Keratinocyte (primary cell): ENCODE measurements around the gene WASF3. TPM values are rescaled to one million over a fixed set of nuclear protein-coding genes. Genes with fewer than 3 reads are reported as not detected.

Source experiments
- DNase-seq: peaks from one replicate; pipeline ENCODE4 v3.0.0-alpha.2; 2011; ENCODE audit warnings: low read depth, missing footprints, low spot score
- FAIRE-seq: peaks from 2 replicates; lab custom pipeline; 2011; peaks lifted over from hg19 to GRCh38; lab: Jason Lieb, UNC
- H2AFZ ChIP-seq: 2 replicates; pipeline ENCODE4 v1.6.0; 2012; ENCODE audit warnings: low read length, control low read depth, inconsistent platforms; ENCODE audit not compliant: control insufficient read depth
- H3K27ac ChIP-seq: 2 replicates; pipeline ENCODE4 v1.5.1; 2011; ENCODE audit warnings: low read length; ENCODE audit not compliant: control insufficient read depth, insufficient read depth
- H3K27me3 ChIP-seq: 3 replicates; pipeline ENCODE4 v1.6.0; 2011; ENCODE audit warnings: low read length; ENCODE audit not compliant: control insufficient read depth, insufficient read depth; ENCODE audit errors: extremely low read depth
- H3K36me3 ChIP-seq, 2 experiments: 2 replicates in 1 of 2; 3 replicates in 1 of 2; pipeline ENCODE4 v1.5.1; 2011; ENCODE audit warnings: low read length in 2 of 2, mild to moderate bottlenecking in 1 of 2; ENCODE audit not compliant: control insufficient read depth in 2 of 2, insufficient read depth in 2 of 2; ENCODE audit errors: extremely low read depth in 1 of 2
- H3K4me1 ChIP-seq: 3 replicates; pipeline ENCODE4 v1.5.1; 2011; ENCODE audit warnings: low read length; ENCODE audit not compliant: control insufficient read depth, insufficient read depth; ENCODE audit errors: extremely low read depth
- H3K4me2 ChIP-seq: 3 replicates; pipeline ENCODE4 v1.6.0; 2011; ENCODE audit warnings: low read depth, low read length; ENCODE audit not compliant: control insufficient read depth, insufficient read depth; ENCODE audit errors: extremely low read depth
- H3K4me3 ChIP-seq, 3 experiments: fragments of 200-600 bp in 1 of 3; sonication (generic) in 1 of 3; 2 replicates in 2 of 3; 3 replicates in 1 of 3; pipeline ENCODE4 v1.5.1; 2011 to 2016; ENCODE audit warnings: low read length in 3 of 3, mild to moderate bottlenecking in 3 of 3, control low read depth in 2 of 3, inconsistent platforms in 1 of 3, low read depth in 1 of 3, mixed read lengths in 1 of 3, mixed run types in 1 of 3, moderate library complexity in 1 of 3; ENCODE audit not compliant: control insufficient read depth in 2 of 3, insufficient read depth in 2 of 3; ENCODE audit errors: extremely low read depth in 1 of 3
- H3K79me2 ChIP-seq: 2 replicates; pipeline ENCODE4 v1.6.0; 2012; ENCODE audit warnings: low read length; ENCODE audit not compliant: control insufficient read depth, insufficient read depth
- H3K9ac ChIP-seq: 3 replicates; pipeline ENCODE4 v1.6.0; 2011; ENCODE audit warnings: low read length; ENCODE audit not compliant: control insufficient read depth, insufficient read depth; ENCODE audit errors: extremely low read depth
- H3K9me1 ChIP-seq: 3 replicates; pipeline ENCODE4 v1.6.0; 2011; ENCODE audit warnings: low read length; ENCODE audit not compliant: control insufficient read depth, insufficient read depth; ENCODE audit errors: extremely low read depth
- H3K9me3 ChIP-seq: 2 replicates; pipeline ENCODE4 v1.5.1; 2012; ENCODE audit warnings: low read depth, low read length; ENCODE audit not compliant: control insufficient read depth
- H4K20me1 ChIP-seq: 3 replicates; pipeline ENCODE4 v1.6.0; 2011; ENCODE audit warnings: low read length; ENCODE audit not compliant: control insufficient read depth, insufficient read depth; ENCODE audit errors: extremely low read depth
- EZH2 ChIP-seq: IDR thresholded peaks from one replicate; pipeline ENCODE4 v1.6.1; 2012; ENCODE audit warnings: inconsistent platforms, mild to moderate bottlenecking, low read length, moderate library complexity
- dilution Hi-C: fragments of 300-500 bp; cut with MboI; formaldehyde crosslinking; loops from one replicate; pipeline ENCODE4 v1.7.0; 2020; ENCODE audit warnings: low sequenced_read_pairs; ENCODE audit not compliant: extremely low pct_ligation_motif_present
- polyA plus RNA-seq, 5 experiments: library from polyadenylated mRNA; depleted of rRNA in 3 of 5; stranded (reverse) in 3 of 5; stranded (forward) in 1 of 5; unstranded in 1 of 5; fragments of >200 nt; gene quantifications; 1 replicate in 1 of 5; 2 replicates in 3 of 5; 3 replicates in 1 of 5; pipeline versions ENCODE4 v1.2.1 to v1.2.3, GENCODE V29; 2011 to 2012; ENCODE audit warnings: missing spikeins in 2 of 5, low read depth in 1 of 5, low replicate concordance in 1 of 5
- TF ChIP-seq, protein P1 (sequence below), 3 experiments: IDR thresholded peaks in 1 of 3; conservative IDR thresholded peaks in 1 of 3; optimal IDR thresholded peaks in 1 of 3; 2 replicates in 2 of 3; 3 replicates in 1 of 3; pipeline versions ENCODE3 to v1.5.1; 2011; ENCODE audit warnings: low read length in 3 of 3, mild to moderate bottlenecking in 3 of 3, moderate library complexity in 2 of 3, control low read depth in 1 of 3, inconsistent platforms in 1 of 3; ENCODE audit not compliant: insufficient read depth in 2 of 3; ENCODE audit errors: extremely low read depth in 1 of 3

The WASF3 gene
- polyA plus RNA-seq, 1 donor (not counting 4 experiments of a cell fraction or from before 2014, with no cell fraction given): 6.3 TPM

DNA sequence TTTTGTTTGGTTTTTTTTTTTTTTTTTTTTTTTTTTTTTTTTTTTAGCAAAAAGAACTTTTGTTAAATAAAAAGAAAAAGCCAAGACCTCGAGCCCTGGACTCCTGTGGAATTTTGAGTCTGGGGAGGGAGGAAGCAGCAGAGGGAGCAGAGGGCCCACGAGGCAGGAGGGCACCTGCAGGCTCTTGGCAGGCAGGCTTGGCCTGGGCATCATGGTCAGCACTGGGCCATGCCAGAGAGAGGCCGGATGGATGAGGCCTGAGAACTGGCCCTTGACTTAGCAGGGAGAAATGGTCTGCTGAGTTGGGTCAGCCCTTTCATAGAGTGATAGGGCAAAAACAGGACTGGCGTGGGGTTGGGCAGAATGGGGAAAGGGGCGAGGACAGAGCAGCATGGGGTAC is 102.7 kb downstream of the WASF3 start:
- Histone ChIP-seq H3K79me2 (no peaks in the 10 kb centered on the region), H2AFZ (no peak overlapping the region), H3K9me3 (no peaks in the 10 kb centered on the region), H3K36me3 (no peaks in the 10 kb centered on the region), H3K4me3 (no peak overlapping the region), H3K9ac (no peak overlapping the region), H4K20me1 (no peaks in the 10 kb centered on the region), H3K4me1 (no peaks in the 10 kb centered on the region), H3K4me2 (no peak overlapping the region), H3K9me1 (no peaks in the 10 kb centered on the region), H3K27me3 (no peaks in the 10 kb centered on the region), H3K27ac (no peak overlapping the region)
- DNase-seq: no peak
- TF ChIP-seq EZH2: no peak
- TF ChIP-seq, protein P1, sequence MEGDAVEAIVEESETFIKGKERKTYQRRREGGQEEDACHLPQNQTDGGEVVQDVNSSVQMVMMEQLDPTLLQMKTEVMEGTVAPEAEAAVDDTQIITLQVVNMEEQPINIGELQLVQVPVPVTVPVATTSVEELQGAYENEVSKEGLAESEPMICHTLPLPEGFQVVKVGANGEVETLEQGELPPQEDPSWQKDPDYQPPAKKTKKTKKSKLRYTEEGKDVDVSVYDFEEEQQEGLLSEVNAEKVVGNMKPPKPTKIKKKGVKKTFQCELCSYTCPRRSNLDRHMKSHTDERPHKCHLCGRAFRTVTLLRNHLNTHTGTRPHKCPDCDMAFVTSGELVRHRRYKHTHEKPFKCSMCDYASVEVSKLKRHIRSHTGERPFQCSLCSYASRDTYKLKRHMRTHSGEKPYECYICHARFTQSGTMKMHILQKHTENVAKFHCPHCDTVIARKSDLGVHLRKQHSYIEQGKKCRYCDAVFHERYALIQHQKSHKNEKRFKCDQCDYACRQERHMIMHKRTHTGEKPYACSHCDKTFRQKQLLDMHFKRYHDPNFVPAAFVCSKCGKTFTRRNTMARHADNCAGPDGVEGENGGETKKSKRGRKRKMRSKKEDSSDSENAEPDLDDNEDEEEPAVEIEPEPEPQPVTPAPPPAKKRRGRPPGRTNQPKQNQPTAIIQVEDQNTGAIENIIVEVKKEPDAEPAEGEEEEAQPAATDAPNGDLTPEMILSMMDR (optimal IDR thresholded peaks at IDR 0.05 in 1 of 3, IDR thresholded peaks at IDR 0.05 in 1 of 3, conservative IDR thresholded peaks at IDR 0.05 in 1 of 3; ENCODE audit: extremely low read depth in 1 of 3, insufficient read depth in 2 of 3, low read length in 3 of 3): no peak
- FAIRE-seq: no peak
- dilution Hi-C loops: no loop called here

DNA sequence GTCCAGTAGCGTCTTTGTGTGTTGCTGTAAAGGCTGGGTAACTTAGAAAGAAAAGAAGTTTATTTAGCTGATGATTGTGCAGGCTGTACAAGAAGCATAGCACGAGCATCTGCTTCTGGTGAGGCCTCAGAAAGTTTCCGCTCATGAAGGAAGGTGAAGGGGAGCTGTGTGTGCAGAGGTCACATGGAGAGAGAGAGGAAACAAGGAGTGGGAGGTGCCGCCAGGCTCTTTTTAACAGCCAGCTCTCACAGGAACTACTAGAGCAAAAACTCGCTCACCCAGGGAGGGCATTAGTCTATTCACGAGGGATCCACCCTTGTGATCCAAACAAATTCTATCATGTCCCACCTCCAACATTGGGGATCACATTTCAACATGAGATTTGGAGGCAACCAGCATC is 103.3 kb downstream of the WASF3 start:
- Histone ChIP-seq H4K20me1 (no peaks in the 10 kb centered on the region), H3K4me1 (no peaks in the 10 kb centered on the region), H3K4me2 (no peak overlapping the region), H2AFZ (no peak overlapping the region), H3K9me1 (no peaks in the 10 kb centered on the region), H3K4me3 (no peak overlapping the region), H3K27ac (no peak overlapping the region), H3K9ac (no peak overlapping the region), H3K9me3 (no peaks in the 10 kb centered on the region), H3K36me3 (no peaks in the 10 kb centered on the region), H3K79me2 (no peaks in the 10 kb centered on the region), H3K27me3 (no peaks in the 10 kb centered on the region)
- FAIRE-seq (no peak), DNase-seq (no peak)
- TF ChIP-seq, protein P1 (optimal IDR thresholded peaks at IDR 0.05 in 1 of 3, IDR thresholded peaks at IDR 0.05 in 1 of 3, conservative IDR thresholded peaks at IDR 0.05 in 1 of 3; ENCODE audit: extremely low read depth in 1 of 3, insufficient read depth in 2 of 3, low read length in 3 of 3): no peak
- TF ChIP-seq EZH2: no peak
- dilution Hi-C loops: no loop called here
